ENCODE results near the gene ORAI1. TPM values are rescaled to one million over a fixed set of nuclear protein-coding genes. Genes with fewer than 3 reads are reported as not detected.
"Not testable (repeated sequence)": the region's sequence is repeated elsewhere in the genome, so short reads cannot be mapped to it uniquely, and the experiment has no call there.

The ORAI1 gene
- 28.3 TPM for polyA plus RNA-seq (2012; ENCODE audit: insufficient read depth, insufficient read length)

DNA sequence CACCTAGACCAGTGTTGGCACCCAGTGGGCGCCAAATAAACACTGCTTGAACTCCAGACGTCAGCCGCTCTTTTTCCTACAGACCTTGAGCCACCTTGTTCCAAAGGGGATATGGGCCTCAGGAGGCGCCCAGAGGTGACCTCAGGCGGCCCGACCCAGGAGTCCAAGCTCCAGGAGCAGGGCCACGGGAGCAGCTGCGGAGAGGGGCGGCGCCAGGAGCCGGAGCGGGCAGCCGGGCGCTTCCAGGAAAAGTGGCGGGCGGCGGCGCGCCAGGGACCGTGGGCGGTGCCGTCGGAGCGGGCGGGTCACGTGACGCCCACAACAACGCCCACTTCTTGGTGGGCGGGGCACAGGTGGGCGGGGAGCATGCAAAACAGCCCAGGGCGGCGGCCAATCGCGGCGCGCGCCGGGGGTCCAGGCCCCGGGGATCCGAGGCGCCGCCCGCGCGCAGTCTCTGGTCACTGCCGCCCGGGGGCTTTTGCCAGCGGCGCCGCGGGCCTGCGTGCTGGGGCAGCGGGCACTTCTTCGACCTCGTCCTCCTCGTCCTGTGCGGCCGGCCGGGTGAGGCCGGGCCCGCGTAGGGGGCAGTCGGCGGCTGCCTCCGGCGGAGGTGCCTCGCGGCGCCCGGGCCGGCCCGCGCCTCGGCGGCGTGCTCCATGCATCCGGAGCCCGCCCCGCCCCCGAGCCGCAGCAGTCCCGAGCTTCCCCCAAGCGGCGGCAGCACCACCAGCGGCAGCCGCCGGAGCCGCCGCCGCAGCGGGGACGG is at the start of gene ORAI1:
Gene ORAI1, plus strand, starts transcription at position 444 of the 766 bp plus-strand sequence.
- DNase-seq (ENCODE audit: low read depth, low spot score): peak; percentile 90
- peak within 1 kb of the TSS; percentile 68 for H3K4me3 ChIP-seq (ENCODE audit: low read length)

DNA sequence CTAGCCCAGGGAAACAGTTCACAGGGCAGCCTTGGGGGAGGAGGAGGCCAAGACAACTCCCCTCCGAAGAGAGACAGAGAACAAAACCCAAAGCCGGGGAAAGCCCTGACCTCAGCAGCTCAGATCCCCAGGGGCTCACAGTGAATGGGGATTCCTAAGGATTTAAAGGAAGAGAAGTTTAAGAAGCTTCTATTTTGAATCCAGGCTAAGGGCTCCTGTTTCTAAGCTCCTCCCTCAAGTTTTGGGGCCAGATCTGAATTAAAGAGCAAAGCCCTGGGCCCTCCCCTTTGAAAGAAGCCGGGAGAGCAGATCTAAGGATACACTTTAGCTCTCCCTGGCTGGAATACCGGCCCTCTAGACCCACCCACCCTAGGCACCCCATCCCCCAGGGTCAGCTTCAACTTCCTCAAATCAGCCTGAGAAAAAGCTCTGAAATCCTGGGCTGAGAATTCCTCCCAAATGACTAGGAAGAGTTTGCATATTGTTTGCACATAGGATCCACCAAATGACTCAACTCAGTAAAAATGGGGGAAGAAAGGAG is 49.4 kb upstream of the ORAI1 start:
- H3K4me3 ChIP-seq (ENCODE audit: low read length): no peak overlapping the region
- DNase-seq (ENCODE audit: low read depth, low spot score): no peak

DNA sequence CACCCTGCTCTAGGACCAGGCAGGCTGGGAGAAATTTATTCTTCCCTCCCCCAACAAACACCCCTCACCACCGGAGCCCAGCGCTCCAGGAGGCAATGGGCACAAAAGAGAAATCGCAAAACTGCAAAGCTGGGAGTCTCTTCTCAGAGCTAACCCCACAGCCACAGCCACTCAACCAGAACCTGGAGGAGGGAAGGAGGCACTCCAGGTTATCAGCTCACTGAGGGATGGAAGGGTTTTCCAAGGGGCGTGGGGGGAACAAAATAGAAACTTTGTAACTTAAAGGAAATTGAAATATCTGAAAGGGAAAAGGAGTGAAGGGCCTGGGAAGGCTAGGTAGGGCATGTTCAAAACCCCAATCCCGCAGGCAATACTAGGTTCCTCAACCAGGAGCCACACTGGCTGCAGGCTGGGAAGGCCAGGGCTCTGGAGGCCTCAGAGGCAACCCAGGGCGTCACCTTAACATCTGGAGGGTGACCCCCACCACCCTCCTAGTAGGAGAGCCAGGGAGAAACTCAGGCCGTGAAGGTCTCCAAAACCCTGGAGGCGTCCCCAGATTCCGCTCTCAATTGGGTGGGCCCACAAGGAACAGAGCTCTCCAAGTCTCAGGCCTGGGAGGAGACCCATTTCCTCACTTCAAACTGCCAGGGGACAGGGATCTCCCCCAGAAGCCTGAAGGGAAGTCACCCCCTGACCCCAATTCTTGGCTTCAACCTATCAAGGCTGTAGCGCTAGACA is 48.7 kb upstream of the ORAI1 start:
- H3K4me3 ChIP-seq (ENCODE audit: low read length): no peak overlapping the region
- DNase-seq (ENCODE audit: low read depth, low spot score): no peak

DNA sequence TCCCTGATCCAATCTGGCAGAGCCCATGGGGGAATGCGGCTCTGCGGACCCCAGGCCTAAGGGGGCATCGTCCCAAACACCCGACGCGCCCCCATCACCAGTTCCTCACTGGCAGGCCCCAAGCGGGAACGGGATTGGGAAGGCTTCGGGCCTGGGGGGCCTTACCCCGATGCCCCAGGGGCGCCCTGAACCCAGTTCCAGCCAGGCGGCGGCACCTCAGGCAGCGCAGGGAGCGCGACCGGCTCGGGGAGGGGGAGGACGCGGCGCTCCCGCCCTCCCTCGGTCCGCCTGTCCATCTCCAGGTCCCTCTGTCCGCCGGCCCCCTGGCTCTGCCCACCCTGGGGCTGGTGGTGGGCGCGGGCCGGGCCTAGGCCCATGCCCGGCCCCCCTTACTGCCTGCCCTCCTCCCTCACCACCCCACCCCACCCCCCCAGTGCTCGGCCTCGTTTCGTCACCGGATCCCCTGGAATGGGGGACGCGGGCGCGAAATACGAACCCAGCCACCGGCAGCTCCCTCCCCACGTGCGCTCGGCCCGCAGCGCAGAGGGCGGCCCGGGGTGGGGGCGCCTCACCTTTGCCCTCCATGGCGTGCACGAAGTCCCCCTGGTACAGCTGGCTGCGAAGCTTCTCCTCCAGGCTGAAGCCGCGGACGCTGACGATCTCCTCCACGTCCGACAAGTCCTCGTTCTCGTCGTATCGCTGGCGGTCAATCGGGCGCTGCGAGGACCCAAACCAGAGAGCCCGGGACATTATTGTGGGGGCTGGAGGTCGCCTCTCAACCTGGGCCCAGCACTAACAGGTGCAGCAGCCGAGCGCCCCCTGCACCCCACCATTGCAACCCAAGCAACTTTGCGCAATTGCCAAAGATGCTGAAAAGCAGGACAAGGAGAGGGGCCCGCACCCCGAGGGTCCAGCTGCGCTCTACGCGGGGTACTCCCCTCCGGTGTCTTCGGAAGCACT is 47.8 kb upstream of the ORAI1 start:
- DNase-seq (ENCODE audit: low read depth, low spot score): no peak
- H3K4me3 ChIP-seq (ENCODE audit: low read length): peak overlapping the region; percentile 53

DNA sequence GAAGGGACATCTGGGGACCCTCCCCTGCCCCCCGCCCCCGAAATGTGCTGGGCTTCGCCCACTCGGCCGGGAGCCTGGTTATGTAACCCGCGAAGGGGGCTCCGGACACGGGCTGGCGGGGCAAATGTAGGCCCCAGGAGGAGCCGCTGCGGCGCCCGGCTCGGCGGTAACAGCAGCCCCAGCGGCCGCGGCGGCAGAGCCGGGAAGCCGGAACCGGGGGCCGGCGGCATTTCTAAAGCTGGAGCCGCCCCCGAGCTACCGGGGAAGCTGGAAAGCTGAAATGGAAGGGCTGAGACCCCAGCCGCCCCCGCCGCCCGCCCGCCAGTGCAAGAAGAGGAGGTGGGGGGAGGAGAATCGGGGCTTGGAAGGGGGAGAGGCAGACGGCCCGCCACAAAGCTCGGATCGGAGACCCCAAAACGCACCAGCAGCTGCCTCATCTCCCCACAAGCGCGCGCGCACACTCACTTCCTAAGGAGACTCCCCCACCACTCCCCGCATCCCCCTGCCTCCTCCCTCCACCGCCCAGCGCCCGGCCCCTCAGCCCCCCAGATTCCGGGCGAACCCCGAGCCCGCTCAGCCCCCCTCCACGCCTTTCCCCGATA is 47.0 kb upstream of the ORAI1 start:
- H3K4me3 ChIP-seq (ENCODE audit: low read length): peak overlapping the region; percentile 53
- DNase-seq (ENCODE audit: low read depth, low spot score): no peak

DNA sequence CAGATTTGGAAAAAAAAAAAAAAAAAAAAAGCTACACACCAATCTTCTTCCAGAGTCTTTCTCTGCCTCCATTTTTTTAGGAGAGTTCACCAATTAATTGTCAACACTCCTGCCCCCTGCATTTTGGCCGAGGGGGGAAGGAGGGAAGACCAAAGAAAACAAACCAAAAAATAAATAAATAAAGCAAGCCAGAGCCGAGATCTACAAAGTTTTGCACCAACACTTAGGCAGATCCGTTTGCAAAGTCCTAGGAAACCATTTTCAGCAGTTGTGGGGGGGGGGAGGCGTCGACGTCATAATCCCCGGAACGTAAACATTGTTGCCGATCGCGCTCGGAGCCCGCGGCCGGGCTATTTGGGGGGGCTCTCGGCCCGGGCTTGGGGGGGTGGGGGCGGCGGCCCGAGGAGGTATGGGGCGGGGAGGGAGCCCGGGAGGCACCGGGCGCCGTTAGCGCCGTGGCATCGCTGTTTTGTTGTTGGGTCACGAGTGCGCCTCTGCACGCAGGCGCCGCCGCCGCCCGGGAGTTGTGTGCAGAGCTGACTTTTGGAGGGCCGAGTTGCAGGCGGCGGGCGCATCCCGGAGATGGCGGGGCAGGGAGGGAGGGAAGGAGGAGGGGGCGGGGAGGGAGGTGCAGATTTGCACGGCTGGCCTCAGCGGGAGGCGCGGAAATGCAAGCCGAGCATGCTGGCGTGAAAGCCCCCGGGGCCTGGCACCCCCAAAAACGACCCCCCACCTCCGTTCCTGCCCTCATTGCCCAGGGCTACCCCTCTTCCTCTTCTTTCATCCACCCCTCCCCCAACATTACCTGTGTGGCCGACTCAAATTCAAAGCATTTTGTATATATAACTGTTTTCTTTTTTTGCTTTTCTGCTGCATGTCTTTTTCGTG is 46.1 kb upstream of the ORAI1 start:
- DNase-seq (ENCODE audit: low read depth, low spot score): peak; percentile 65

DNA sequence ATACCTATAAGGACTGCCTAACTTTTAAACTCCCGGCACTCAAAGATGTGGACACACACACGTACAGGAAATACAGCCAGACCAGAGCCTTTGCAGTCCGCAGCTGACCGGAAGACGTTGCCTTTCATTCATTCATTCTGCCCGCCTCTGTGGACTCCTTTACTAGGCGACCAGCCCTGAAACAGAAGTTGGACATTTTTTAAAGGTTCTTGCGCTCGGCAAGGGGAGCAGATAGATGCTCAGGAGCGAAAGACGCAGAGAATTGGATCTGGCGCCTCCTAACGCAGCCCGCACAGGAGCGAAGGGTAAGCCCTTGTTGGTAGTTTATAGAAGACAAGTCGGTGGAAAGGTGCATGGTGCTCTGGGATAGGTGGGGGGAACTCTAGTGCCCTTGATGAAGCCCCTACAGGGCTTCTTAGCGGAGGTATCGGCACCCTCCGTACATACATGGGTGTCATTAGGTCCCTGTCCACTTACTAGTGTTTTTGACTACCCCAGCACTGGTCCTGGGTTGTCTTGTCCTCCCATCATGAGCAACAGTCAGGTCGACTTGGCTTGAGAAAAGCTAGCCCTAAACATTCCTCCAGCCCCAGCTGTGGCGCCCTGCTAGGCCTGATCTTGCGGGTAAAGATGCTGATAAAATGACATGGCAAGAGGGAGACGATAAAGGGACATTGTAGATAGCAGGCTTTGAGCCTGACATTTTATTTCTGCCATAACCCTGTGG is 45.2 kb upstream of the ORAI1 start, which contains the start of gene KDM2B:
Gene KDM2B, minus strand, starts transcription at position 65 of the 727 bp plus-strand sequence. CDS start 112 bp downstream, outside the sequence.
- peak within 1 kb of the TSS; percentile 53 for H3K4me3 ChIP-seq (ENCODE audit: low read length)
- no peak for DNase-seq (ENCODE audit: low read depth, low spot score)

More for the DNA sequence above, 46.1 kb upstream of the ORAI1 start:
- H3K4me3 ChIP-seq (ENCODE audit: low read length): peak overlapping the region; percentile 53

DNA sequence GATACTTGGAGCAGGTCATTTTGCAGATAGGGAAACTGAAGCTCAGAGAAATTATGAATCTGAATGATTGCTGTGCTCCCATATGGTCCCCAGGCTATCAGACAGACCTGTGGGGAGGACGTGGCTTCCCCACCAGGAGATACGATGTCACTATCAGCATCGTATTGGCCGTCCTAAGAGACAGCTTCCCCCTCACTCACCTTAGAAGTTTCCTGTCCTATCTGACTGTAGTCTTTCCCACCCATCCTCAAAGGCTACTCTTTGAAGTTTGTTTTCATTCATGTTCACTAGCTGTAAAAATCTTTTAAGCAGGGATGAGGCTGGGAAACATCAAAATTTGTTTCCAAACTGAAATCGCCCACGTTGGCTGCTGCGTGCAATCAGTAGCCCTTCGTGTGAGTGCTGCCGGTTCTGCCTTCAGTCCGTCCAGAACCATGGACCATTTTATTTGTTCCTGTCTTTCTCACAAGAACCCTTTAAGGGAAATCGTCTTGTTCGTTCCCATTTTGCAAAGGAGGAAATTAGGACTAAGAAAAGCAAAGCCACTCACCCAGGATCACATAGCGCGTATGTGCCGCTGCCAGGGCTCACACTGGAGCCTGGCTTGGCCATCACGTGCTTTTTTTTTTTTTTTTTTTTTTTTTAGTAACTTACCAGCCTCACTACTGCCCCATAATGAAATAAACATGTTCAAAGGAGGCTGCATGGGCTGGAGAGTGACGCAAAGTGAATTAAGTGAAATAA is 44.5 kb upstream of the ORAI1 start:
- no peak overlapping the region for H3K4me3 ChIP-seq (ENCODE audit: low read length)
- DNase-seq (ENCODE audit: low read depth, low spot score): no peak

DNA sequence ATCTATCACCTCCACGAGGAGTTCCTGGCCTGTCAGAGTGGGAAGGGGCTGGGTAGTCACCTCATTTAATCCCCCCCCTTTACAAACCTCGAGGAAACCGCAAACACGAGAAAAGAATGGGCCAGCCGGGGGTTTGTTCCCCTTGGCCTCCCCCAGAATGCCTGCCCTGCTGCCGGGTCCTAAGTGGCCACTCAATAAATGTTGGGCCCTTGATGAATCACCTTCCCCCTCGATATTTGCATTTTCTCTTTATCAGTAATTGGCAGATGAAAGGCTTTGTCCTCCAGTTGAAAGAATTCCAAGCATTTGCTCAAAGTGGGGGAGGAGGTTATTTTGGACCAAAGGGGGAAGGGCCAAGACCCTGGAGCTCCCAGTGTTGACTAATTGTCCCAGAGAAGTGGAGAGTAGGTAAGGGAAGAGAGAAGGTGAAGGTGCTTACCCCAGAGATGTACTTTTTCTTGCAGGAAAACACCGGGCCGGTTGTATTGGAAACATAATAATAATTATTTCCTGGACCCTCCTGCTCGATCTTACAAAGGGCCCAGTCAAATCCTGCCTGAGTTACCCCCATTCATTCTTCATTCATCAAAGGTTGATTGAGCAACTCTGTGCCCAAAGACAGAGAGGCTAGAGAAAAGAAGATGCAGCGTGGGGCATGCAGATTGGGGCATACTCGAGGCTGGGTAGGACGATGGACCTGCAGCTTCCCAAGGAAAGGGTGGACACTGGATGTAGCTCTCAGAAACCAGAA is 43.6 kb upstream of the ORAI1 start:
- DNase-seq (ENCODE audit: low read depth, low spot score): no peak
- H3K4me3 ChIP-seq (ENCODE audit: low read length): no peak overlapping the region

DNA sequence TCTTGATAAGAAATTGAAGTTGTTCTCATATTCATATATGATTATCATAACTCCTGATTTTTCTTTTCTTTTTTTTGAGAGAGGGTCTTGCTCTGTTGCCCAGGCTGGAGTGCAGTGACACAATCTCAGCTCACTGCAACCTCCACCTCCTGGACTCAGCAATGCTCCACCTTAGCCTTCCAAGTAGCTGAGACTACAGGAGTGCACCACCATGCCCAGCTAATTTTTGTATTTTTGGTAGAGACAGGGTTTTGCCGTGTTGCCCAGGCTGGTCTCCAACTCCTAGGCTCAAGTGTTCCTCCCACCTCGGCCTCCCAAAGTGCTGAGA is 43.0 kb upstream of the ORAI1 start:
- not testable (repeated sequence) for DNase-seq (ENCODE audit: low read depth, low spot score); H3K4me3 ChIP-seq (ENCODE audit: low read length)

DNA sequence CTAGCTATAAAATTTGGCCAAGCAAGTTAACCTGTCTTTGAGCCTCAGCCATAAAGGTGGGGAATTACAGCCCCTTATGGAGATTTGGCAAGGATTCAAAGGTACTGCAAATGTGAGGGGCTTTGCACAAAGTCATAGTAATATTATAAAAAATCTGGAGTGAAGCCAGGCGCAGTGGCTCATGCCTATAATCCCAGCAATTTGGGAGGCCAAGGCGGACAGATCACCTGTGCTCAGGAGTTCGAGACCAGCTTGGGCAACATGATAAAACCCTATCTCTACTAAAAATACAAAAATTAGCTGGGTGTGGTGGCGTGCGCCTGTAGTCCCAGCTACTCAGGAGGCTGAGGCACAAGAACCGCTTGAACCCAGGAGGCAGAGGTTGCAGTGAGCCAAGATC is 41.4 kb upstream of the ORAI1 start:
- not testable (repeated sequence) for H3K4me3 ChIP-seq (ENCODE audit: low read length); DNase-seq (ENCODE audit: low read depth, low spot score)

DNA sequence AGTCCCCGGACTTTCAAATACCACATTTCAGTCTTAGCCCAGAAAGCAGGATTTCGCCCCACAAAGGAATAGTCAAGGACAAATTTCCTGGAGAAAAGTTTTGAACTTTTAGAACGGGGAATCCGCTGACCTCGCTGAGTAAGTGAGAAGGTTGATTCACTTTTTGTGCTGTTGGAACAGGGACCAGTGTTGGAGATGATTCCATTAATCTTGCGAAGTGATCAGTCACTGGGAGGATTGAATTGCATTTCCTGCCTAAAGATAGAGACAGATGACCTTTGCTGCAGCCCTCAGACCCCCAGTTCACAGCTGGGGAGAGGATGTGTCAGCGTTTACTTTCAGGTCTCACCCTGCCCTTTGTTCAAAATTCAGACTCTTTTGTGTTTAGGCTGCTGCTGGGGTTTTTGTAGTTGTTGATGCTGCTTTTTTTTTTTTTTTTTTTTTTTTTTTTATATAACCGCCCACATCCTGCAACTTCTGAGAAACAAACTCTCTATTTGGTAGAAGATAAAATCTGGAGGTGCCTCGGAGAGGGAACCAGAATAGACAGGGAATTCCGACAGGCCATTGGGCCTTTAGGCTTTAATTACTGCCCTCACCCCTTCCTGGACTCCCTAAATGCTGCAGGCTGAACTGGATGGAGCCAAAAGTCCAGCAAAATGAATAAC is 35.7 kb upstream of the ORAI1 start:
- peak overlapping the region; percentile 43 for H3K4me3 ChIP-seq (ENCODE audit: low read length)
- peak; percentile 77 for DNase-seq (ENCODE audit: low read depth, low spot score)

DNA sequence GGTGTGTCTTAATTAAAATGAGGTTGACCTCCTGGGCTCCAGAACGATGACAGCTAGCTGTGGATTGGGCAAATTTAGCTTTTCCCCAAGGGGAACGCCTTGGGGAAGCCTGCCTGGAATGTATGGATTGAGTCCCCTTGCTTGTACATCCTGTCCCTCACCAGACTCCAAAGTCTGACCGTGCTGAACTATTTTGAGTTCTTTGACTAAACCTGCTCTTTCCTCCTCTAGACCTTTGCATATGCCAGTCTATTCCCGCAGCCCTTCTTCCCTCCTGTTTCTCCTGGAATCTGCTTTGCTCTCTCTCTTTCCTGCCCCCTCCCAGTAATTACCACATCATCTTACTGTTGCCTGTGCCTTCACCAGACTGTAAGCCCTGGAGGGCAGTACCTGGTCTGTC is 34.0 kb upstream of the ORAI1 start:
- no peak for DNase-seq (ENCODE audit: low read depth, low spot score)

DNA sequence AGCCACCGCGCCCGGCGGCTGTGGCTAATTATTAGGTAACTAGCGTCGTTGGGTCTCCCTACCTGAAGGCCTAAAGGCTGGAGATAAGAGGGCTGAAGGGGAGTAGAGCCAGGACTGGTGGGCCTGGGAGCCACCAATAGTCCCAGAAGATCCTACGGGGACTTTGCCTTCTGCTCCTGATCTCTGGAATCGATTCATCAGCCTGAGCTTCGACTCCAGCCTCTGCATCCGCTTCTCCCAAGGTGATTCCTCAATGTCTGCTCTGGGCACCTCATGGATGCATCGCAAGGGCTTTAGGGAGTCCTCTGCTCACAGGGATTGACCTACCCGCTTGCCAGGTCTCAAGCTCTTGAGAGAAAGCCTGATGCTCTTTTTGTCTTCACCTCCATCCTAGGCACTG is 30.8 kb upstream of the ORAI1 start:
- no peak overlapping the region for H3K4me3 ChIP-seq (ENCODE audit: low read length)
- no peak for DNase-seq (ENCODE audit: low read depth, low spot score)

More for the DNA sequence above, 34.0 kb upstream of the ORAI1 start:
- no peak overlapping the region for H3K4me3 ChIP-seq (ENCODE audit: low read length)

DNA sequence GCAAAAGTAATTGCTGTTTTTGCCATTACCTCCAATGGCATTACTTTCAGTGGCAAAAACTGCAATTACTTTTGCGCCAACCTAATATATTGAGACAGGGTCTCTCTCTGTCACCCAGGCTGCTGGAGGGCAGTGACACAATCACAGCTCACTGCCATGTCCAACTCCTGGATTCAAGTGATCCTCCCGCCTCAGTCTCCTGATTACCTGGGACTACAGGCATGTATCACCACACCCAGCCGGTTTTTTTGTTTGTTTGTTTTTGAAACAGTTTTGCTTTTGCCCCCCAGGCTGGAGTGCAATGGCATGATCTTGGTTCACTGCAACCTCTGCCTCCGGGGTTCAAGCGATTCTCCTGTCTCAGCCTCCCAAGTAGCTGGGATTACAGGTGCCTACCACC is 29.8 kb upstream of the ORAI1 start:
- no peak for DNase-seq (ENCODE audit: low read depth, low spot score)
- no peak overlapping the region for H3K4me3 ChIP-seq (ENCODE audit: low read length)
